ENCODE results near the gene SNAI3.

Gene SNAI3

GRCh38 chr16:88688013-88688778 is 1.9 kb upstream of the SNAI3 start:
- TF ChIP-seq, protein P1, sequence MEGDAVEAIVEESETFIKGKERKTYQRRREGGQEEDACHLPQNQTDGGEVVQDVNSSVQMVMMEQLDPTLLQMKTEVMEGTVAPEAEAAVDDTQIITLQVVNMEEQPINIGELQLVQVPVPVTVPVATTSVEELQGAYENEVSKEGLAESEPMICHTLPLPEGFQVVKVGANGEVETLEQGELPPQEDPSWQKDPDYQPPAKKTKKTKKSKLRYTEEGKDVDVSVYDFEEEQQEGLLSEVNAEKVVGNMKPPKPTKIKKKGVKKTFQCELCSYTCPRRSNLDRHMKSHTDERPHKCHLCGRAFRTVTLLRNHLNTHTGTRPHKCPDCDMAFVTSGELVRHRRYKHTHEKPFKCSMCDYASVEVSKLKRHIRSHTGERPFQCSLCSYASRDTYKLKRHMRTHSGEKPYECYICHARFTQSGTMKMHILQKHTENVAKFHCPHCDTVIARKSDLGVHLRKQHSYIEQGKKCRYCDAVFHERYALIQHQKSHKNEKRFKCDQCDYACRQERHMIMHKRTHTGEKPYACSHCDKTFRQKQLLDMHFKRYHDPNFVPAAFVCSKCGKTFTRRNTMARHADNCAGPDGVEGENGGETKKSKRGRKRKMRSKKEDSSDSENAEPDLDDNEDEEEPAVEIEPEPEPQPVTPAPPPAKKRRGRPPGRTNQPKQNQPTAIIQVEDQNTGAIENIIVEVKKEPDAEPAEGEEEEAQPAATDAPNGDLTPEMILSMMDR (conservative IDR thresholded peaks at IDR 0.05; ENCODE audit: low read depth, low read length): no peak
- Histone ChIP-seq H3K27me3 (ENCODE audit: insufficient read depth, low read depth) (peaks cover 27% of the 10 kb centered on the region; the same call in 1 of the 2 replicates), H3K4me3 (IDR thresholded peaks at IDR 0.05; ENCODE audit: insufficient read depth, low read depth, low read length) (no peak overlapping the region), H3K79me2 (ENCODE audit: insufficient read depth, low read depth) (no peaks in the 10 kb centered on the region), H3K27ac (no peak overlapping the region), H3K4me1 (ENCODE audit: low read depth, poor library complexity, severe bottlenecking) (peaks cover 38% of the 10 kb centered on the region), H3K36me3 (ENCODE audit: insufficient read depth) (no peaks in the 10 kb centered on the region), H4K20me1 (ENCODE audit: insufficient read depth) (no peaks in the 10 kb centered on the region), H2AFZ (ENCODE audit: low read depth) (no peak overlapping the region), H3K9ac (no peak overlapping the region), H3K4me2 (no peak overlapping the region)

GRCh38 chr16:88687676-88688012 is 1.3 kb upstream of the SNAI3 start:
- no peaks in the 10 kb centered on the region for H4K20me1 ChIP-seq (ENCODE audit: insufficient read depth)
- TF ChIP-seq, protein P1 (conservative IDR thresholded peaks at IDR 0.05; ENCODE audit: low read depth, low read length): no peak
- no peak overlapping the region for H2AFZ ChIP-seq (ENCODE audit: low read depth)
- H3K9ac ChIP-seq: no peak overlapping the region
- no peaks in the 10 kb centered on the region for H3K79me2 ChIP-seq (ENCODE audit: insufficient read depth, low read depth)
- H3K4me3 ChIP-seq (IDR thresholded peaks at IDR 0.05; ENCODE audit: insufficient read depth, low read depth, low read length): no peak overlapping the region
- H3K4me1 ChIP-seq (ENCODE audit: low read depth, poor library complexity, severe bottlenecking): peaks cover 38% of the 10 kb centered on the region
- no peaks in the 10 kb centered on the region for H3K36me3 ChIP-seq (ENCODE audit: insufficient read depth)
- H3K27me3 ChIP-seq (ENCODE audit: insufficient read depth, low read depth): peaks cover 27% of the 10 kb centered on the region; the same call in 1 of the 2 replicates
- no peak overlapping the region for H3K4me2 ChIP-seq
- no peak overlapping the region for H3K27ac ChIP-seq

DNA sequence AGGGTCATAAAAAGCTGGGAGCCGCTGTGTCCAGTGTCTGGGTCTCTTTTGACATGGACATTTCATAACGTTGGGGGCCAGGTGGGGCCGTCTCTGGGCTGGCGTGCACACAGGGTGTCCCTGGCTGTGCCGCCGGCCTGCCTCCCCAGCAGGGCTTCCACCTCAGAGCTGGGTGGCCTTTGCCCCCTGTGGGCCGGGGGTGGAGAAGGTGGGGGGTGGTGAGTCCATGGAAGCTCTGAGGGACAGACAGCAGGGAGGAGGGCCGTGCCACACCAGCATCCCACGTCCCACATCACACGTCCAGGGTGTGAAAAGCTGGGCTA is 908 bp upstream of the SNAI3 start:
- Histone ChIP-seq H3K4me2 (no peak overlapping the region), H2AFZ (ENCODE audit: low read depth) (no peak overlapping the region)

GRCh38 chr16:88686062-88686438 is 257 bp downstream of the SNAI3 start:
- peaks cover 48% of the 10 kb centered on the region for H3K4me1 ChIP-seq (ENCODE audit: low read depth, poor library complexity, severe bottlenecking)
- no peaks in the 10 kb centered on the region for H3K36me3 ChIP-seq (ENCODE audit: insufficient read depth)
- H3K79me2 ChIP-seq (ENCODE audit: insufficient read depth, low read depth): no peaks in the 10 kb centered on the region
- H3K4me3 ChIP-seq (IDR thresholded peaks at IDR 0.05; ENCODE audit: insufficient read depth, low read depth, low read length): no peak overlapping the region
- H3K4me2 ChIP-seq: peak overlapping the region; percentile 92
- H2AFZ ChIP-seq (ENCODE audit: low read depth): peak overlapping the region; percentile 81
- peaks cover 25% of the 10 kb centered on the region; the same call in 1 of the 2 replicates for H3K27me3 ChIP-seq (ENCODE audit: insufficient read depth, low read depth)
- H4K20me1 ChIP-seq (ENCODE audit: insufficient read depth): no peaks in the 10 kb centered on the region
- TF ChIP-seq, protein P1 (conservative IDR thresholded peaks at IDR 0.05; ENCODE audit: low read depth, low read length): no peak
- H3K9ac ChIP-seq: peak overlapping the region; percentile 11; the same call in 1 of the 2 replicates
- no peak overlapping the region for H3K27ac ChIP-seq

More for the DNA sequence above, 908 bp upstream of the SNAI3 start:
- Histone ChIP-seq H3K4me3 (IDR thresholded peaks at IDR 0.05; ENCODE audit: insufficient read depth, low read depth, low read length) (no peak overlapping the region), H4K20me1 (ENCODE audit: insufficient read depth) (no peaks in the 10 kb centered on the region), H3K27ac (no peak overlapping the region), H3K4me1 (ENCODE audit: low read depth, poor library complexity, severe bottlenecking) (peaks cover 38% of the 10 kb centered on the region), H3K9ac (no peak overlapping the region), H3K79me2 (ENCODE audit: insufficient read depth, low read depth) (no peaks in the 10 kb centered on the region), H3K27me3 (ENCODE audit: insufficient read depth, low read depth) (peaks cover 27% of the 10 kb centered on the region; the same call in 1 of the 2 replicates), H3K36me3 (ENCODE audit: insufficient read depth) (no peaks in the 10 kb centered on the region)
- TF ChIP-seq, protein P1 (conservative IDR thresholded peaks at IDR 0.05; ENCODE audit: low read depth, low read length): no peak

Measured in KMS-11 (cell line).